GM18502 (cell line): ENCODE data around the gene SETD1B.
A peak's percentile ranks its signal among the peaks of the same experiment; 100 is the strongest.

Source experiments
- ATAC-seq: cut with Tn5 transposase; IDR thresholded peaks from one replicate; pipeline ENCODE4 v1.9.1; 2021; ENCODE audit warnings: mild to moderate bottlenecking; ENCODE audit not compliant: unreplicated experiment, poor library complexity

SETD1B gene

DNA sequence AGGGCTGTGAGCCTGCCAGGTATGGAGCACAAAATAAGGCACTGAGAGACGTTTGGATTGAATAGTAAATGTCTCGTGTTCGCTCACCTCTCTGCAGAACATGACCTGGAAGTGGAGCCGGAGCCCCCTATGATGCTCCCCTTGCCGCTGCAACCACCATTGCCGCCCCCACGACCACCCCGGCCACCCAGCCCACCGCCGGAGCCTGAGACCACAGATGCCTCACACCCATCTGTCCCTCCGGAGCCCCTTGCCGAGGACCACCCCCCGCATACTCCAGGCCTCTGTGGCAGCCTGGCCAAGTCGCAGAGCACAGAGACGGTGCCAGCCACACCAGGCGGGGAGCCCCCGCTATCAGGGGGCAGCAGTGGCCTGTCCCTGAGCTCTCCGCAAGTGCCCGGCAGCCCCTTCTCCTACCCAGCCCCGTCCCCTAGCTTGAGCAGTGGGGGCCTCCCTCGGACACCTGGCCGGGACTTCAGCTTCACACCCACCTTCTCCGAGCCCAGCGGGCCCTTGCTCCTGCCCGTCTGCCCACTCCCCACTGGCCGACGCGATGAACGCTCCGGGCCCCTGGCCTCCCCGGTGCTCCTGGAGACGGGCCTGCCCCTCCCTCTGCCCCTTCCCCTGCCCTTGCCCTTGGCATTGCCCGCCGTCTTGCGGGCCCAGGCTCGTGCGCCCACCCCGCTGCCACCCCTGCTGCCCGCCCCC is 18.7 kb downstream of the SETD1B start:
- no peak for ATAC-seq

DNA sequence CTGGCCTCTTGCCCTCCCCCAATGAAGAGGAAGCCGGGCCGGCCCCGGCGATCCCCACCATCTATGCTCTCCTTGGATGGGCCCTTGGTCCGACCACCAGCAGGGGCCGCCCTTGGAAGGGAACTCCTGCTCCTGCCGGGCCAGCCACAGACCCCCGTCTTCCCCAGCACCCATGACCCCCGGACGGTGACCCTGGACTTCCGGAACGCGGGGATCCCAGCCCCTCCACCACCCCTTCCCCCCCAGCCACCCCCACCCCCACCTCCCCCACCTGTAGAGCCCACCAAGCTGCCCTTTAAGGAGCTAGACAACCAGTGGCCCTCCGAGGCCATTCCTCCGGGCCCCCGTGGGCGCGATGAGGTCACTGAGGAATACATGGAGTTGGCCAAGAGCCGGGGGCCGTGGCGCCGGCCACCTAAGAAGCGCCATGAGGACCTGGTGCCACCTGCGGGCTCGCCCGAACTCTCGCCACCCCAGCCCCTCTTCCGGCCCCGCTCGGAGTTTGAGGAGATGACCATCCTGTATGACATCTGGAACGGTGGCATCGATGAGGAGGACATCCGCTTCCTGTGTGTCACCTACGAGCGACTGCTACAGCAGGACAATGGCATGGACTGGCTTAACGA is 19.4 kb downstream of the SETD1B start:
- ATAC-seq = no peak

DNA sequence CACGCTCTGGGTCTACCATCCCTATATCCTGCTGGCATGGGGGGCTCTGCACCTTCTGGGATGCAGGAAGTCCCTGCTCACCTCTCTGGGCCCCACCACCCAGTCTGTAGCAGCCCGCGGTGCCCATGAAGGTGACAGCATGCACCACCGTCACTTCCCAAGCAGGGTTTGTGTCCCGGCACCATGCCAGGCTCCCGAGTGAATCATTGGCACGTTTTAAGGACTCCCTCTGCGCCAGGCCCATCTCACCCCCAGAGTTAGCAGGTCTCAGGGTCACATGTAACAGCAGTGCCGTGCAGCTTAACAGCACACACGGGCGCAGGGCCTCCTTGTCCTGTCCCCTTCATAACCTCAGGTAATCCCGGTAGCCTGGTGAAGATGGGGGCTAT is 19.9 kb downstream of the SETD1B start:
- no peak for ATAC-seq

DNA sequence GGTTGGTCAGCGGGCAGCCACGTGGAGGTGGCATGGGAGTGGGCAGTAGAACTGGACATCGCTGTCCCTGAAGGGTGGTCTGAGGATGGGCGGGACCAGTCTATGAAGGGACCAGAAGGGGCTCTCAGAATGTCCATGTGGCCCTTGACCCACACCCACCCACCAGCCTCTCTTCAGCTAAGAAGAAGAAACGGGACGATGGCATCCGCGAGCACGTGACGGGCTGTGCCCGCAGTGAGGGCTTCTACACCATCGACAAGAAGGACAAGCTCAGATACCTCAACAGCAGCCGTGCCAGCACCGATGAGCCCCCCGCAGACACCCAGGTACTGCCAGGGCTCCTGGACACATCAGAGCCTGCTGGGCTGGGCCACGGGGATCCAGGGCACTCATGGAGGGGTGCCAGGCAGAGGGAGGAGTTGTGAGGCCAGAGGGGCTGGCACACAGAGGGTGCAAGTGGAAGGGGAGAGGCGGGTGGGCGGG is 21.3 kb downstream of the SETD1B start:
- ATAC-seq = no peak

DNA sequence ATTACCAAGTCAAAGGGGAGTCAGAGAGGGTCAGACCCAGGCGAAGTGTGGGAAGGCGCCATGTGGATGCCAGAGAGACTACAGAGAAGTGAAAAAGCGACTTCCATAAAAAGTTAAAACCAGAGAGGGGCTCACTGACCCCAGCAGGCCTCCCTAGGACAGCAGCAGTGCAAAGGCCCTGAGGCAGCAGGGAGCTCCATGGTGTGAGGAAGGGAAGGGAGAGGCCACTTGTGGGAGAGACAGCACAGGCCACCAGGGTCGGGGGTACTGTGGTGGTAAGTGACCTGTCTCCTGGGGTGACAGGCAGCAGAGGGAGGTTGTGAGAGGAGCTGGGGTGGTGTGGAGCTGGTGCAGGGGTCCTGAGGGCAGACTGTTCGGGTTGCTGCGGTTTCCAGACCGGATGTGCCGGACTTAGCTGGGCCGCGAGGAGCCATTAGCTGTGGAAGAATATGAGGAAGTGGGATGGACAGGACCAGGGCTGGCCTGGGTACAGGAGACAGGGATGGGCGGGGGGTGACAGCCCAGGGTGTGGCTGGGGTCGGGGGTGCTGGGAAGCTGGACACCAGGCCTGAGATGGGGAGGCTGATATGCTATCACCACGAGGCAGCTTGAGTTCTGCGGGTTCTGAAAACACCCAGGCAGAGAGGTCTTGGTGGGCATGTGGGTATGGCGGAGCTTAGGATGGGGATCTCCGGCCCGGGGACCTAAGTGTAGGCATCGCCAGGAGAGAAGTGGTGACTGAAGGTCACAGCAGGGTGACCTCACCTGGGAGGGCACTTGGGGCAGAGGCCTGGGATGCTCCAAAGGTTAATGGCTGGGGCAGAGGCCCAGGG is 22.7 kb downstream of the SETD1B start:
- ATAC-seq = no peak

DNA sequence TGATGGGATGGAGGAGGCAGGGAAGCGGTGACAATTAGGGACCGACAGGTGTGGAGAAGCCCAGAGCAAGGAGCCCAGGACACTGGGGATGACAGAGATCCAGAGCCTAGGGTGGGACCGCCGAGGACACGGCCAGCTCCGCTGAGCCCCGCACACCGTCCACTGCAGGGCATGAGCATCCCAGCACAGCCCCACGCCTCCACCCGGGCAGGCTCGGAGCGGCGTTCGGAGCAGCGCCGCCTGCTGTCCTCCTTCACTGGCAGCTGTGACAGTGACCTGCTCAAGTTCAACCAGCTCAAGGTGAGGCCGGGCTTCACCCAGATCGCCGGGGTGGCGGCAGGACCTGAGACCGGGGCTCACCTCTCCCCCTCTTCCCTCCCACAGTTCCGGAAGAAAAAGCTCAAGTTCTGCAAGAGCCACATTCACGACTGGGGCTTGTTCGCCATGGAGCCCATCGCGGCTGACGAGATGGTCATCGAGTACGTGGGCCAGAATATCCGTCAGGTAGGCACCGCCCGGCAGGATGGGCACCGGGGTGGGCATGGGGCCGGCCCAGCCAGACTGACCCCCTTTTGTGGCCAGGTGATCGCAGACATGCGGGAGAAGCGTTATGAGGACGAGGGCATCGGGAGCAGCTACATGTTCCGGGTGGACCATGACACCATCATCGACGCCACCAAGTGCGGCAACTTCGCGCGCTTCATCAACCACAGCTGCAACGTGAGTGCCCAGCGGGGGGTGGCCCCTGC is 23.7 kb downstream of the SETD1B start:
- ATAC-seq = no peak

DNA sequence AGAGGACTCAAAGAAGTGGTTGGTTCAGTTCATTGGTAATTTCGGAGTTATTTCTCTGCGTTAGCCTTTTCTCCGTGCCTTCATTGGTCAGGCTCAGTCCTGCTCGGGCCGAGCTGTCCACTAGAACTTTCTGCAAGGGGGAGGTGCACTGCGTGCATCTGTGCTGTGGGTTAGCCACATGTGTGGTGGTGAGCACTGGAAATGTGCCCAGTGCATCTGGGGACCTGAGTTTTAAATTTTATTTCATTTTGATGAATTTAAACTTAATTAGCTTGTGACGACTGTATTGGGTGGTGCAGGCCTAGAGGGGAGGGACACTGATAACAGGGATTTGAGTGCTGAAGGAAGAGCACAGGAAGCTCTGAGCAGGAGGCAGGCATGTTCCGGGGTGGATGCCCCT is 24.5 kb downstream of the SETD1B start:
- ATAC-seq = no peak

DNA sequence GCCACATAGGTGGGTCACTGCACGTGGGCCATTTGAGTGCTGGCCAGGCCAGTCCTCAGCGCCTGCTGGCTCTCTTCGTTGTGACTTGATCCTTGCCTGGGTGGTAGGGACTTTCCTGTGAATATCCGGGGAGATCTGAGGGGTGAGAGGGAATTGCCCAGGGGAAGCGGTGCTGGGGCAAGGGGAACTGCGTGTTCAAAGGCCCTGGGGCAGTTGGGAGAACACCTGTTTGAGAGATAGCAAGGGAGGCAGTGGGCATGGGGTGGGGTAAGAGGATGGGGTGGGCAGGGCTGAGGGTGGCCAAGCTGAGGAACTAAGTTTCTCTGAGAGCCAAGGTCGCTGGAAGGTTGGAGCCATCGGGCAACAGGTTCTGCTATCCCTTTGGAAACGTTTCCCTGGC is 25.0 kb downstream of the SETD1B start:
- no peak for ATAC-seq

DNA sequence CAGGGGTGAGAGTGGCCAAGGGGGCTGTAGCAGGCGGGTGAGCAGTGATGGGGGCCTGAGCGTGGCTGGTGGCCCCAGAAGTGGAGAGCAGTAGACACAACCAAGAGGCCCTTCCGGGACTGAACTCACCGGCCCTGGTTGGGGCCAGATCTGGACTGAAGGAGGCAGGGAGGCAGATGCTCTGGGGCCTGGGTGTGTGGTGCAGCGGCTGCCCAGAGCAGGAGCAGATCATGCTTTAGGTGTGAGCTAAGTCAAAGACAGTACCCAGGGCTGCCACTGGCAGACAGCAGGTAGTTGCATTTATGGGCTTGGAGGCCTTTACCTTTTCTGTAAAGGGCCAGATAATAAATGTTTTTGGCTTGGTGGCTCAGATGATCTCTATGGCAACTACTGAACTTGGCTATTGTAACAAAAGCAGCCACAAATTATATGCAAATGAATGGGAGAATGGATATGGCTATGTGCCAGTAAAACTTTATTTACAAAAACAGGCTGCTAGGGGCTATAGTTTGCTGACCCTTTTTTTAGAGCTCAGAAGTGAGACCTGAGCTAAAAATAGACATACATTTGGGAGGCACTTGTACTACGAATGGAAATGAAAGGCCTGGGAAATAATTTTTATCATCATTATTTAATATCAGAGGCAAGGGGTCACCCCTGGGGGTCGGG is 25.6 kb downstream of the SETD1B start:
- ATAC-seq = no peak

DNA sequence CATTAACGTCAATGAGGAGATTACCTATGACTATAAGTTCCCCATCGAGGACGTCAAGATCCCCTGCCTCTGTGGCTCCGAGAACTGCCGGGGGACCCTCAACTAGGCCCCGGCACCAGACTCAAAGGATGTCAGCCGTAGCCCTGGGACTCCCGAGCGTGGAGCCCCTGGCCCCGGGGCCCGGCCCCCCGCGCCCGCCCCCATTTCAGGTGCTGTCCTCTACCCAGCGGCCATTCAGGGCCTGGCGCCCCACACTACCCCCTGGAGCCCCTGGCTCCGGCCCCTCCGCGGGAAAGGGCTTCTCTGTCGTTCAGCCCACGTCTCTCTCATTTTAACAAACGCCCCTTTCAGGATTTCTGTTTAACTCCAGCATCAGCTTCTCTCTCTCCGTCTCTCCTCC is 26.3 kb downstream of the SETD1B start:
- no peak for ATAC-seq

DNA sequence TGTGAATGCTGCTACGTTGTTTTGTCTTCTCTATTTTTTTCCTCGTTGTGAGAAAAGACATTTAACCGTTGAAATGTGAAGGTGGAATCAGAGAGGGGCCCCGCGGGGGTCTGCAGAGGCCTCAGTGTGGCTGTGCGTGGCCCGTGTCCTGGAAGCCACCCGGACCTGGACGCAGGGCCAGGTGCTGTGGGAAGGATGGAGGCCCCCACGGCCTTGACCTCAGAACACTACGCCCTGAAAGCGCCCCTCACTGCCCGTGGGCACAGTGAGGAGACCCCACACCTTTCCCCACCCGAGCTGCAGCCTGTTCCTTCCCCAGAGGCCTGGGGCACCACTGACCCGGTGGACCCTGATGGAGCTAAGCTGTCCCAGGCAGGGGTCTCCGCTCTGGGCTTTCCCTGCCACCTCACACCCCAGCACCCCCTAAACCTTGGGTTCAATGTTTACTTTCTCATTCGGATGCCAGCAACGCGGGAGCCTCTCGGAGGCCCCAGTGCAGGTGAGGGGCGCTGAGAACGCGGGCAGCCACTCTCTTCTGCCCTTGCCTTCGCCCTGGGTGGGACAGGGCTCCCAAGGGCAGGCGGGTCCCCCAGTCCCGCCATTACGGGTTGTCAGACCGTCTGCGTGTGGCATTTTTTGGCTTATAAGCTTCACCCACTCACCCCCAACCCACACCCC is 26.9 kb downstream of the SETD1B start:
- ATAC-seq = no peak

DNA sequence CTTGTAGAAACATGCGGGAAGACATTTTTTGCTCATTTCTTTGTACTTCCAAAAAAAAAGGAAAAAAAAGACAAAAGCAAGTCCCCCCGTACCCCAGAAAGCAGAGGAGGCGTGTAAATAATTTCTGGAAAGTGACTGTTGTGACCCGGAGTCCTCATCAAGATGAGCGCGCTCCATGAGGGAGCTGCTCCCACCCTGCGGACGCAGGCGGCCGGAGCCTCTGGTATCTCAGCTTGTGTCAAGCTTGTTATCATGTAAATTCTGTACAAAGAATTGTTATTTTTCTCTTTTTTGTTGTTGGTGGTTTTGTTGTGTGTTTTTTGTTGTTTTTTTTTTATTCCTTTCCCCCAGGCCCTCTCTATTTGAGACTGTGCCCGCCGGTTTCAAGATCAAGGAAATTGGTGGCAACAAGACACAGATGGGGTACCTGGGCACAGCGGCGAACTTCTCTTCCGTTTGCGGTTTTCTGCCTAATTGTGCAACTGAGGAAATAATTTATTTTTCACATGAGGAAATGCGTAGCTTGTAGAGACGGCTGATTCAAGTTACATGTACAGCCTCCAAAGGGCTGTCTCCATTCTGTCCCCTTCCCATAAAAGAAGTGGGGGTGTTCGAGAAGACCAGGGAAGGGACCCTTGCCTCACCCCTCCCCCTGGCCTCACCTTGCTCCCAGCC is 27.9 kb downstream of the SETD1B start:
- no peak for ATAC-seq

DNA sequence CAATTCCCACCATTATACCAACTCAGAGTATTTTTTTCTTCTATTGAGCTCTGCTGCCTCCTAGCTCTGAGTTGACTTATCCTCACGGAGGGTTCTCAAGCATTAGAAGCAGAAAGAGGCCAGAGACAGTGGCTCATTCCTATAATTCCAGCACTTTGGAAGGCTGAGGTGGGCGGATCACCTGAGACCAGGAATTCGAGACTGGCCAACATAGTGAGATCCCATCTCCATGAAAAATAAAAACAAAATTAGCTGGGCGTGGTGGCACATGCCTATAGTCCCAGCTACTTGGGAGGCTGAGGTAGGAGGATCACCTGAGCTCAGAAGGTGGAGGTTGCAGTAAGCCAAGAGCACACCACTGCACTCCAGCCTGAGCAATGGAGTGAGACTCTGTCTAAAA is 33.9 kb downstream of the SETD1B start:
- no peak for ATAC-seq

DNA sequence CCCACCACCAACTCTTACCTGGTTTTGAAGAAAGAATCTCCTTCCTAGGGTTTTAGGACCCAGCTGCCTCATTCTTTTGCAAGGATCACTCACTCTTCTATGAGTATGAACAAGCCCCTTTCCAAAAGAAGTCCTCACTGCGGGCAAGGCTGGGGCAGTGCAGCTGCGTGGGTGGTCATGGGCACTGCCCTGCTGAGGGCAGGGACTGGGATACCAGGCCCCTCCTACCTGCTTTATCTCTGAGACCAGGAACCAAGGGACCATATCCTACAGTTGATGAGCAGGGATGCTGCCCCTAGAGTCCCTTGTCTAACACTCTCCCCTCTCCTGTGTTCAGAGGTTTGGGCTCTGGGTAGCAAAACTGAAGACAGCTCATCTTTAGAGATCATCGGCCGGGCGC is 34.3 kb downstream of the SETD1B start:
- no peak for ATAC-seq

DNA sequence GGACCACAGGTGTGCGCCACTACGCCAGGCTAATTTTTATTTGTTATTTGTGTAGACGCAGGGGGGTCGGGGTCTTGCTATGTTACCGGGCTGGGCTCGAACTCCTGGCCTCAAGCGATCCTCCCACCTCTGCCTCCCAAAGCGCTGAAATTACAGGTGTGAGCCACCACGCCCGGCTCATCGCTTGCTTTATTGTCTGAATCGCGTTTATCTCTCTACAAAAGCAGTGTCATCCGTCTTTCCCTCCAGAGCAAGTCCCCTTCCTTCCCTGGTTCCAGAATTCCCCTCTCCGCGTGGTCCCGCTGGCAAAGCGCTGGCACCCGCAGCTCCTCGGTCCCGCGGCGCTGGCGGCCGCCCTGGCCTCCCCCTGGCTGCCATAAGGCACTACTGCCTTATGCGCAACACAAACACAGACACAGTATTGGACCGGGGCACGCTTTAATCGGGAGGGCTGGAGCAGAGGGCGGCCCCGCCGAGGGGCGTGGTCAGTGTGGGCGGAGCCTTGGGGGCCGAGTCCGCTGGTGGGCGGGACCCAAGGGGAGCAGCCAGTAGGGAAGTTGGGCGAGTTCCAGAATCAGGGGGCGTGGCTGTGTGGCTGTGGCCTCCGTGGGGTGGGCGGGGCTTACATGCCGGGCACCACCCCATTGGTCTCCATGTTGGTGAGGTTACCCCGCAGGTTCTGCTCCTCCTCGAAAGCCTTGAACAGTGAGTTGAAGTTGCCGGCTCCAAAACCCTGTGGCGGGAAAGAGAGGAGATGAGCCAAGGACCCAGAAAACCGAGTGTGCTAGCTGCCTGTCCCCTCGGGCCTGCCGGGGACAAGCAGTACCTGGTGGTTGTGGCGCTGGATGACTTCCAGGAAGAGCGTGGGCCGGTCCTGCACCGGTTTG is 35.5 kb downstream of the SETD1B start:
- peak; percentile 97 for ATAC-seq

DNA sequence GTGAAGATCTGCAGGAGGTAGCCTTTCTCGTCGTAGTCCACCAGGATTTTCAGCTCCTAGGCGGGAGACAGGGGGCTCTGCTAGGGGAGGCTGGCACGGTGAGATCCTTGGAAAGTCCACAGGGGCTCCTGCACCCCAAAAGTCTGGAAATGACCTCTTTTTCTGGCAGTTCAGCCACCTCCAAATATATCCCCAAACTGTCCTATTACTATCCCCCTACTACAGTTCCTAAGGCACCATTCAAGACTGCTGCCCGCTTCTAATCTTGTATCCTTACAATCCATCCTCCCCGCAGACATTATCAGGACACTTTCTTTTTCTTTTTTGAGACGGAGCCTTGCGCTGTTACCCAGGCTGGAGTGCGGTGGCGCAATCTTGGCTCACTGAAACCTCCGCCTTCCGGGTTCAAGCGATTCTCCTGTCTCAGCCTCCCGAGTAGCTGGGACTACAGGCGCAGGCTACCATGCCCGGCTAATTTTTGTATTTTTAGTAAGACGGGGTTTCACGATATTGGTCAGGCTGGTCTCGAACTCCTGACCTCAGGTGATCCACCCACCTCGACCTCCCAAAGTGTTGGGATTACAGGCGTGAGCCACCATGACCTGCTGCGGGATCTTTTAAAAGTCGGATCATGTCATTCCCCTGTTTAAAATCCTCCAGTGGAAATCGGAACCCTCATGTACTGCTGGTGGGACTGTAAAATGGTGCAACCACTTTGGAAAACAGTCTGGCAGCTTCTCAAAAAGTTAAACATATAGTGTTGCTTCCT is 36.4 kb downstream of the SETD1B start:
- no peak for ATAC-seq

DNA sequence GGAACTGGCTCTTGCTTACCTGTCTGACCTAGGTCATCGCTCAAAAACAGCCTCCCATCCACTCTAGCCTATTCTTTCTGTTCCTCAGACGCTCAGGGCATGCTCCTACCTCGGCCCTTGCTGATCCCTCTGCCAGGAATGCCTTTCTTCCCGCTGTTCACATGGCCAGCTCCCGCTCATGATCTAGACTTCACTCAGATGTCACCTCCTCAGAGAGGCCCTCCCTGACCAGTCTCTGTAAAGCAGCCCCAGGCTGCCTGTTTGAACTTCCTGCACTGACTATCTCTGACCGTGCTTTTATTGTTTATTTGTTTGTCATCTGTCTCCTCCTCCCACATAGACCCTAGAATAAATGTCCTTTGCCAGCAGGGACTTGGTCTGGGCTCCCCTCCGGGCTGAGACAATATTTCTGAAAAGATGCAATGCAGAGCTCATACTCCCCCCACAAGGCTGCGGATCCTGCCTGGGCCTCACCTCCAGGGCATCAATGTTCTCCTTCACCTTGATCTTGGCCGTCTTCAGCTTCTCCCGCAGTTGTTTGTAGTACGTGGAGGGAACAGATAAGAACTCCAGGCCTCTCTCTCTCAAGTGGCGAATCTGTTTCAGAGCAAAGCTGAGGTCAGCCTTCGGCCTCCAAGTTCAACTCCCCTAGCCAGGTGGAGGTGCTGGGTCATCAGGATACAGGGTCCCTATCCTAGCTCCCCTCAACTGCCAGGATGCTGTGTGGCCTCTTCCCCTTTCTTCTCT is 39.6 kb downstream of the SETD1B start:
- no peak for ATAC-seq
